ENCODE measurements around the gene DNAH2. TPM values are rescaled to one million over a fixed set of nuclear protein-coding genes. Genes with fewer than 3 reads are reported as not detected.
A peak's percentile ranks its signal among the peaks of the same experiment; 100 is the strongest.

Gene DNAH2
- total RNA-seq, 2 experiments from 2014 or later = not detected

DNA sequence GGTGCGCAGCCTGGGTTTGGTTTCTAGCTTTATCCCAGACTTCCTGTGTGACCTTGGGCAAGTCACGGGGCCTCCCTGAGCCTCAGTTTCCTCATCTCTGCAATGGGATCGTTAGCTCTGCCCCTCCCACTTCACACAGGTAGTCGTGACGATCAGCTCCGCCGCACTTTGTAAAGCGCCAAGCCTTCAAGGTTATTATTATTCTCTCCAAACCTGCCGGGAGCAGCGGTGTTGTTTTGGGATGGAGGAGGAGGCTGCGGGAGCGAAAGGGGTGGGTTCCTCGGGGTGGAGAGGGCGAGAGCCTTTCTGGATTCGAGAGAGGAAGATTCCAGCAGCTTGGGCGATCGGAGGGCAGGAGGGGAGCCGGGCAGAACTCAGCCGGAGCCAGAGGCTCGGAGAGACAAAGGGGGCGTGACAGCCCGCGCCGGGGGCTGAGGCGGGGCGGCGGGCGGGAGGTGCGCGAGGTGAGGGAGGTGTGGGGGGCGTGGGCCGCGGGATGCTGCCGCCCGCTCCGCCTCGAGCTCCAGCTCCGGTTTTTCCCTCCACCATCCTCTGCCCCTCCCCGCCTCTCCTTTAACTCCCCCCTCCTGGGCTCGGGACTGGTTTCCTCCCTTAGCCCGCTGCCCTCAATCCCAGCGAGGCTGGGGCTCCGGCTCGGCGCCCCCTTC lies 12.8 kb upstream of the DNAH2 start, which contains the start of gene EFNB3:
EFNB3 (plus strand) TSS at position 602 of the 668 bp plus-strand sequence. CDS start 397 bp downstream, outside the sequence.
- POLR2A ChIA-PET = interaction anchor here (1.4 to 1.5 kb wide), 2 partner anchors 16 to 19 kb away, joined by 4 read pairs; partner anchors contain the start of gene WRAP53
- no peak for ATAC-seq
- no peaks in the 10 kb centered on the region for H3K9me3 Mint-ChIP-seq (ENCODE audit: low read depth)
- DNase-seq = peak; percentile 23
- intact Hi-C loops (cut with DNase I, micrococcal nuclease) = no loop called here
- peaks cover 20% of the 10 kb centered on the region for H3K36me3 Mint-ChIP-seq (ENCODE audit: low read depth)
- no peak within 1 kb of the TSS for H3K27ac Mint-ChIP-seq
- CTCF ChIA-PET = interaction anchor here (4.8 kb wide), 1 partner anchor 16 kb away, joined by 25 read pairs; the partner anchor contains the start of genes TP53 and WRAP53
- peaks cover 14% of the 10 kb centered on the region for H3K4me1 Mint-ChIP-seq
- H3K4me3 Mint-ChIP-seq = peak within 1 kb of the TSS; percentile 30
- H3K27me3 Mint-ChIP-seq = peaks cover 43% of the 10 kb centered on the region

GRCh38 chr17:7705269-7706255 lies 12.0 kb upstream of the DNAH2 start:
- peaks cover 51% of the 10 kb centered on the region for H3K27me3 Mint-ChIP-seq
- DNase-seq = no peak
- ATAC-seq = no peak

DNA sequence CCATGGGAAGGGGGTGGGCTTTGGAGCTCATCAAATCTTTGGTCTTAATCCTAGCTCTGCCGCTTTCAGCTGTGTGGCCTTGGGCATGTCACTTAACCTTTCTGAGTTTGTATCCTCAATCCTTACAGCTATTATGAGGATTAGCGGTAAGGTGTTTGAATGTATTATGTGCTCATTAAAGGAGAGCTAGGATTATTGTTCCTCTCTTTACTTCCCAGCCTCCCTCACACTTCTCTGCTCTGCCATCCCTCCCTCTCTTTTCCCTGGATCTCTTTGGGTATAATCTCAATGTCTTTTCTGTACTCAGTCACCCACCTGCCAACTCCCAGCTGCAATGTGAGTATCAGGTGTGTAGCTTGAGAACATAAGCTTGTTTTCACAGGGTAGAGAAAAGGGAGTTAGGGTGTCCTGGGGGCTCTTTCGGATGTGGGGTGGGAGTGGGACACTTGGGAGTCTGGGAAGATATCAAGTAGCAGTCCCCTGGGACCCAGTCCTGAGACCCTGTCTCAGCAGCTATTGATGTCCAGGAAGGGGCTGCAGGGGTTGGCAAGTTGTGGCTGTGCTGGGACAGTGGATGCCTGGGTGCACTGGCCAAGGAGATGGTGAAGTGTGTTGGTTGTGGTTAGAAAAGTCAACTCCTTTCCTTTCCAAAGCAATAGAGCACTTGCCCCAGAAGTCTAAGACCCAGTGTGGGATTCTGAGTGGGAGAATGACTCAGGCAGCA lies 10.8 kb upstream of the DNAH2 start:
- ChIA-PET POLR2A (interaction anchor here (0.8 kb wide), 1 partner anchor 20 kb away, joined by 6 read pairs; no protein-coding TSS in a partner anchor), CTCF (interaction anchor here (0.7 to 4.8 kb wide), 4 partner anchors 18 to 698 kb away, joined by 3 to 25 read pairs (median 3); partner anchors contain the start of genes TP53 and WRAP53)
- Mint-ChIP-seq H3K4me3 (no peak overlapping the region), H3K9me3 (ENCODE audit: low read depth) (no peaks in the 10 kb centered on the region), H3K27me3 (peaks cover 59% of the 10 kb centered on the region), H3K27ac (no peak overlapping the region), H3K36me3 (ENCODE audit: low read depth) (peaks cover 8% of the 10 kb centered on the region), H3K4me1 (peaks cover 23% of the 10 kb centered on the region)
- DNase-seq (no peak), ATAC-seq (no peak)
- intact Hi-C loops (cut with DNase I, micrococcal nuclease) = no loop called here

More at GRCh38 chr17:7705269-7706255, 12.0 kb upstream of the DNAH2 start:
- Mint-ChIP-seq H3K4me3 (no peak overlapping the region), H3K27ac (no peak overlapping the region), H3K36me3 (ENCODE audit: low read depth) (peaks cover 16% of the 10 kb centered on the region), H3K9me3 (ENCODE audit: low read depth) (no peaks in the 10 kb centered on the region), H3K4me1 (peaks cover 20% of the 10 kb centered on the region)
- intact Hi-C loops (cut with DNase I, micrococcal nuclease) = no loop called here
- POLR2A ChIA-PET = interaction anchor here (0.8 to 1.4 kb wide), 2 partner anchors 17 to 221 kb away, joined by 4 read pairs; partner anchors contain the start of gene WRAP53
- CTCF ChIA-PET = interaction anchor here (0.6 to 4.8 kb wide), 4 partner anchors 16 to 660 kb away, joined by 3 to 25 read pairs (median 3); partner anchors contain the start of genes ATP1B2, TP53 and WRAP53

- ATAC-seq (no peak), DNase-seq (no peak)
- Mint-ChIP-seq H3K36me3 (ENCODE audit: low read depth) (peaks cover 3% of the 10 kb centered on the region), H3K9me3 (ENCODE audit: low read depth) (no peaks in the 10 kb centered on the region), H3K27me3 (peaks cover 59% of the 10 kb centered on the region), H3K27ac (no peak overlapping the region), H3K4me3 (no peak overlapping the region), H3K4me1 (peaks cover 23% of the 10 kb centered on the region)
- intact Hi-C loops (cut with DNase I, micrococcal nuclease) = no loop called here
- ChIA-PET POLR2A (interaction anchor here (0.8 kb wide), 1 partner anchor 21 kb away, joined by 6 read pairs; no protein-coding TSS in a partner anchor), CTCF (interaction anchor here (0.7 to 4.8 kb wide), 4 partner anchors 18 to 697 kb away, joined by 3 to 25 read pairs (median 3); partner anchors contain the start of genes TP53 and WRAP53)
These were observed 10.1 kb upstream of the DNAH2 start for GRCh38 chr17:7707446-7707845.

- no peaks in the 10 kb centered on the region for H3K9me3 Mint-ChIP-seq (ENCODE audit: low read depth)
These were observed 9.4 kb upstream of the DNAH2 start for GRCh38 chr17:7707858-7708750.

DNA sequence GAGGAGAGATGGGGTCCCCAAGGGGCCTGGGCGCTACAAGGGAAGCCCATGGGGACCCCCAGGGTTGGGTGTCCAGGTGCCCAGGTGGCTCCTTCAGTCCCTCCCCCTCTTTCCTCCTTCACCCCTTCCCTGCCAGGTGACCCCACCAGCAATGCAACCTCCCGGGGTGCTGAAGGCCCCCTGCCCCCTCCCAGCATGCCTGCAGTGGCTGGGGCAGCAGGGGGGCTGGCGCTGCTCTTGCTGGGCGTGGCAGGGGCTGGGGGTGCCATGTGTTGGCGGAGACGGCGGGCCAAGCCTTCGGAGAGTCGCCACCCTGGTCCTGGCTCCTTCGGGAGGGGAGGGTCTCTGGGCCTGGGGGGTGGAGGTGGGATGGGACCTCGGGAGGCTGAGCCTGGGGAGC lies 8.5 kb upstream of the DNAH2 start:
- Mint-ChIP-seq H3K36me3 (ENCODE audit: low read depth) (no peaks in the 10 kb centered on the region), H3K4me3 (no peak overlapping the region), H3K27me3 (peaks cover 64% of the 10 kb centered on the region), H3K4me1 (peaks cover 20% of the 10 kb centered on the region), H3K9me3 (ENCODE audit: low read depth) (no peaks in the 10 kb centered on the region), H3K27ac (no peak overlapping the region)
- POLR2A ChIA-PET = no interaction called here
- CTCF ChIA-PET = interaction anchor here (0.8 kb wide), 1 partner anchor 20 kb away, joined by 4 read pairs; no protein-coding TSS in a partner anchor
- DNase-seq = no peak
- intact Hi-C loops (cut with DNase I, micrococcal nuclease) = no loop called here
- no peak for ATAC-seq

More at GRCh38 chr17:7707858-7708750, 9.4 kb upstream of the DNAH2 start:
- intact Hi-C loops (cut with DNase I, micrococcal nuclease) = no loop called here
- H3K36me3 Mint-ChIP-seq (ENCODE audit: low read depth) = no peaks in the 10 kb centered on the region
- H3K4me3 Mint-ChIP-seq = no peak overlapping the region
- H3K27me3 Mint-ChIP-seq = peaks cover 64% of the 10 kb centered on the region
- H3K27ac Mint-ChIP-seq = no peak overlapping the region
- H3K4me1 Mint-ChIP-seq = peaks cover 23% of the 10 kb centered on the region
- CTCF ChIA-PET = interaction anchor here (0.8 to 4.8 kb wide), 3 partner anchors 19 to 282 kb away, joined by 3 to 25 read pairs (median 4); partner anchors contain the start of genes TP53 and WRAP53
- POLR2A ChIA-PET = no interaction called here
- ATAC-seq (no peak), DNase-seq (no peak)

DNA sequence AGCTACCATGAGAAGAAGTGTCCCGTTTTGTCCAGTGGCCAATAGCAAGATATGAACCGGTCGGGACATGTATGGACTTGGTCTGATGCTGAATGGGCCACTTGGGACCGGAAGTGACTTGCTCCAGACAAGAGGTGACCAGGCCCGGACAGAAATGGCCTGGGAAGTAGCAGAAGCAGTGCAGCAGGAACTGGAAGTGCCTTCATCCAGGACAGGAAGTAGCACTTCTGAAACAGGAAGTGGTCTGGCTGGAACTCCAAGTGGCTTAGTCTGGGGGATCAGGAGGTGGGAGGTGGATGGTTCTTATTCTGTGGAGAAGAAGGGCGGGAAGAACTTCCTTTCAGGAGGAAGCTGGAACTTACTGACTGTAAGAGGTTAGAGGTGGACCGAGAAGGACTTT lies 7.2 kb upstream of the DNAH2 start:
- H3K27me3 Mint-ChIP-seq = peaks cover 62% of the 10 kb centered on the region
- DNase-seq (no peak), ATAC-seq (no peak)
- peaks cover 14% of the 10 kb centered on the region for H3K4me1 Mint-ChIP-seq
- ChIA-PET POLR2A (interaction anchor here (0.7 to 1.4 kb wide), 2 partner anchors 23 to 214 kb away, joined by 3 read pairs; partner anchors contain the start of gene TP53), CTCF (interaction anchor here (0.7 to 0.9 kb wide), 2 partner anchors 11 to 355 kb away, joined by 3 to 4 read pairs; no protein-coding TSS in a partner anchor)
- no peak overlapping the region for H3K27ac Mint-ChIP-seq
- no peaks in the 10 kb centered on the region for H3K9me3 Mint-ChIP-seq (ENCODE audit: low read depth)
- intact Hi-C loops (cut with DNase I, micrococcal nuclease) = no loop called here
- H3K4me3 Mint-ChIP-seq = no peak overlapping the region
- no peaks in the 10 kb centered on the region for H3K36me3 Mint-ChIP-seq (ENCODE audit: low read depth)

DNA sequence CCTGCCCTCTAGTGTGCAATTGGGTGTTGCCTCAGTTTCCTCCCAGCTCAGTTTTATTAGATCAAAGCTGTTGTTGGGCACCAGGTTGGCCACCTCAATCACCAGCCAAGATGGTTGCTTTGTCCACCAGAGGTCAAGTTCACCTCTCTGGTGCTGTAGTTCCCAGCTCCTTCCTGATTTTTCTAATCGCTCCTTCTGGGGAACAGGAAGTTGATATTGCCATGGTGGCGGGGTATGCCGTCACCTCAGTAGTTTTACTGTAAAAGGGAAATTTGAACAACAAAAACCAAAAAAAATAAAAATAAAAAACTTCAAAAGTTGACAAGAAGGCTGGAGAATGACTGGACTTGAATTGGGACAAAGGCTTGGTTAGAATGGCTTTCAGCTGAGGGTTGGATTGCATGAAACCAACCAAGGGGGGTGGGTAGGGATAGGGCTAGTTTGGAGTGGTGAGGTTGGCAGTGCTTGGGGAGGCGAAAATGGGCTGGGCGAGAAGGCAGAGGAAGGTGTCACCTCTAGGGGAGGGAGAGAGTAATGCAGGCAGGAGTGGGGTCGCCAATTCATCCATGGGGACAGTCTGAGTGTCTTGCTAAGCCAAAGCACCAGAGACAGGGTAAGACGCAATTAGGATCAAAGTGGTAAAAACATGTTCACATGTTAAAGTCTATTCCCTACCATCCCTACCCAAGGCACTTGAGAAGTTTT lies 6.3 kb upstream of the DNAH2 start:
- peaks cover 9% of the 10 kb centered on the region for H3K4me1 Mint-ChIP-seq
- peak; percentile 68 for ATAC-seq
- peak; percentile 39 for DNase-seq
- POLR2A ChIA-PET = interaction anchor here (0.7 kb wide), 1 partner anchor 215 kb away, joined by 3 read pairs; no protein-coding TSS in a partner anchor
- peaks cover 64% of the 10 kb centered on the region for H3K27me3 Mint-ChIP-seq
- H3K27ac Mint-ChIP-seq = no peak overlapping the region
- no peaks in the 10 kb centered on the region for H3K36me3 Mint-ChIP-seq (ENCODE audit: low read depth)
- H3K9me3 Mint-ChIP-seq (ENCODE audit: low read depth) = no peaks in the 10 kb centered on the region
- CTCF ChIA-PET = interaction anchor here (0.6 to 0.9 kb wide), 3 partner anchors 68 to 356 kb away, joined by 3 to 4 read pairs (median 3); no protein-coding TSS in a partner anchor
- H3K4me3 Mint-ChIP-seq = no peak overlapping the region
- intact Hi-C loops (cut with DNase I, micrococcal nuclease) = no loop called here

DNA sequence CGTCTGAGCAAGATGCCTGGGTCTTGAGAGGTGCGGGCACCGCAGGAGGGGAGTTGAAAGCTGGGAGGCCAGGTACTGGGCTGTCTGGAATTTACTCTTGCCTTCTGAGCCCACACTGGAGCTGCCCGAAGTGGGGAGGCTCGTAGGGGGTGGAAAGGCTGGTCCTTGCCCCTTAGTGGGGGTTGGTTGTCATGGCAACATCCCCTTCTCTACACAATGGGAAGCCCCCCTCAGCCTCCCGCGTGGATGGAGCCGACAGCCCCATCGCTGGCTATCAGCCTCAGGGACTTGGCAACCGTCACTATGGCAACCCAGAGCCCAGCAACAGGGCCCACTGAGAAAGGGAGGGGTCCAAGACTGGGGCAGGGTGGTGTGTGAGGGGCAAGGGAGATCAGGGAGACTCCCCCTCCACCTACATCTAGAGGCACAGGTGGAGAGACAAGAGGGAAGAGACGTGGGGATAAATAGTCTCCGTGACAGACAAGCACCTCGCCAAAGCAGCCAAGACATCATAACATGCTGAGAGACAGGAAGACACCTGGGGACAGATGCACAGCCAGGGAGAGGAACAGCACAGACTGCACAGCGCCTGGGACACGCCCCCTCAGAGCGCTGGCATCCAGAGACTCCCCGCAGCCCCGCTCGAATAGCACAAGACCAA lies 5.3 kb upstream of the DNAH2 start:
- DNase-seq = no peak
- intact Hi-C loops (cut with DNase I, micrococcal nuclease) = no loop called here
- Mint-ChIP-seq H3K9me3 (ENCODE audit: low read depth) (no peaks in the 10 kb centered on the region), H3K27ac (no peak overlapping the region), H3K27me3 (peaks cover 63% of the 10 kb centered on the region), H3K36me3 (ENCODE audit: low read depth) (no peaks in the 10 kb centered on the region), H3K4me3 (no peak overlapping the region), H3K4me1 (peaks cover 15% of the 10 kb centered on the region)
- ChIA-PET POLR2A (no interaction called here), CTCF (no interaction called here)
- peak; percentile 18 for ATAC-seq

Data from activated CD4-positive, alpha-beta T cell treated with anti-CD3 and anti-CD28 coated beads for 36 hours (primary cell).